DND-41 (cell line): Measurements from ENCODE around the gene SLC25A21.

Experiments used
- ATAC-seq: fragments of 200-7000 bp; cut with Tn5 transposase; 3 replicates; pipeline ENCODE4 v1.9.1; 2021; ENCODE audit warnings: low read depth; ENCODE audit not compliant: insufficient read depth
- DNase-seq: peaks from one replicate; pipeline ENCODE4 v3.0.0-alpha.2; 2020
- H2AFZ ChIP-seq: 2 replicates; pipeline ENCODE4 v1.6.0; 2012; ENCODE audit warnings: low read depth, low read length
- H3K27ac ChIP-seq: 2 replicates; pipeline ENCODE4 v1.5.1; 2012; ENCODE audit warnings: low read length, inconsistent platforms
- H3K27me3 ChIP-seq: fragments of 200-600 bp; sonication (generic); 2 replicates; pipeline ENCODE4 v1.6.0; 2012; ENCODE audit warnings: low read length, mild to moderate bottlenecking, inconsistent platforms; ENCODE audit not compliant: insufficient read depth, poor library complexity
- H3K36me3 ChIP-seq: 2 replicates; pipeline ENCODE4 v1.5.1; 2012; ENCODE audit warnings: low read length, inconsistent platforms; ENCODE audit not compliant: insufficient read depth
- H3K4me1 ChIP-seq: 2 replicates; pipeline ENCODE4 v1.5.1; 2012; ENCODE audit warnings: mild to moderate bottlenecking, low read length; ENCODE audit not compliant: insufficient read depth
- H3K4me2 ChIP-seq: 2 replicates; pipeline ENCODE4 v1.6.0; 2012; ENCODE audit warnings: mild to moderate bottlenecking, moderate library complexity, low read length, inconsistent platforms; ENCODE audit not compliant: insufficient read depth
- H3K4me3 ChIP-seq, 2 experiments: fragments of 200-600 bp in 1 of 2; shearing (Covaris generic) in 1 of 2; 2 replicates each; pipeline ENCODE4 v1.5.1; 2012 to 2016; ENCODE audit warnings: inconsistent platforms in 2 of 2, low read length in 2 of 2, mild to moderate bottlenecking in 2 of 2, low read depth in 1 of 2, moderate library complexity in 1 of 2
- H3K79me2 ChIP-seq: 2 replicates; pipeline ENCODE4 v1.6.0; 2012; ENCODE audit warnings: low read length, inconsistent platforms; ENCODE audit not compliant: insufficient read depth
- H3K9ac ChIP-seq: 2 replicates; pipeline ENCODE4 v1.6.0; 2012; ENCODE audit warnings: low read depth, mild to moderate bottlenecking, inconsistent platforms, low read length, moderate library complexity
- H3K9me3 ChIP-seq: 2 replicates; pipeline ENCODE4 v1.5.1; 2012; ENCODE audit warnings: low read length, moderate library complexity, mild to moderate bottlenecking, inconsistent platforms; ENCODE audit not compliant: insufficient read depth, severe bottlenecking
- H4K20me1 ChIP-seq: 2 replicates; pipeline ENCODE4 v1.6.0; 2012; ENCODE audit warnings: low read length; ENCODE audit not compliant: insufficient read depth
- EZH2 ChIP-seq: IDR thresholded peaks from 3 replicates; pipeline ENCODE4 v1.6.1; 2012; ENCODE audit warnings: borderline replicate concordance, low read depth, mild to moderate bottlenecking, moderate library complexity, low read length, inconsistent platforms; ENCODE audit not compliant: severe bottlenecking
- TF ChIP-seq, protein P1 (sequence below): IDR thresholded peaks from 2 replicates; pipeline ENCODE4 v1.5.1; 2012; ENCODE audit warnings: borderline replicate concordance, low read length, moderate library complexity, mild to moderate bottlenecking; ENCODE audit not compliant: poor library complexity, severe bottlenecking; ENCODE audit errors: extremely low read depth

SLC25A21 gene

DNA sequence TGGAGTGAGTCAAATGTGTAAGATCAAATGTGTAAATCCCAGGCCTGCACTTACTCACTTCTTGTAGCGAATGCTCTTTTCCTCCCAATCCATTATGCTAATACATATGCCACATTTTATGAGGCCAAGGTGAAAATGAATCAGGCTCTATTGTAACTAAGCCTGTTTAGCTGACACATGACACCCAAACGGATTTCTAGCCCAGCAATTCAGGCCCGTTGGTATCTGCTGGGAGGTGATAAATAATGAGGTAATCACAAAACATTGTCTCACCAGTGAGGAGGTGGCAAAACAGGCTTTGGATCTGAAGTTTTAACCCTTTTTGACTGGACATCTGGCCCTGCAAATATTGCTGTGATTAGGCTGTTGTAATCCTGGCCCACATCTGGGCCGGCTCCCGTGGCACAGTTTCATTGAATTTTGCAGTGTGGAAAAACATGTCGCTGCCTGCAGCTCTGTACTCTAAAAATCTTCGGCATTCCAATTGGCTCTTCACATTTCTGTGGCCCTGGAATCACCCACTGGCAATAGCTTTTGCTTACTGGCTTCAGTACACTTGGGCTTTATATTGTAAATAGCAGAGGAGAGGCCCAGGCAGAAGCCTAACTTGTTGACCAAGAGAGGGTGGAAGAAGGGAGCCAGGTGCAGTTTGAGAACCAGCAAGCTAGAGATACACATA is 404.7 kb downstream of the SLC25A21 start:
- ATAC-seq (no peak), DNase-seq (no peak)
- H4K20me1 ChIP-seq = no peaks in the 10 kb centered on the region
- no peak overlapping the region for H3K27ac ChIP-seq
- no peaks in the 10 kb centered on the region for H3K36me3 ChIP-seq
- H3K9me3 ChIP-seq = no peaks in the 10 kb centered on the region
- no peaks in the 10 kb centered on the region for H3K27me3 ChIP-seq
- TF ChIP-seq, protein P1, sequence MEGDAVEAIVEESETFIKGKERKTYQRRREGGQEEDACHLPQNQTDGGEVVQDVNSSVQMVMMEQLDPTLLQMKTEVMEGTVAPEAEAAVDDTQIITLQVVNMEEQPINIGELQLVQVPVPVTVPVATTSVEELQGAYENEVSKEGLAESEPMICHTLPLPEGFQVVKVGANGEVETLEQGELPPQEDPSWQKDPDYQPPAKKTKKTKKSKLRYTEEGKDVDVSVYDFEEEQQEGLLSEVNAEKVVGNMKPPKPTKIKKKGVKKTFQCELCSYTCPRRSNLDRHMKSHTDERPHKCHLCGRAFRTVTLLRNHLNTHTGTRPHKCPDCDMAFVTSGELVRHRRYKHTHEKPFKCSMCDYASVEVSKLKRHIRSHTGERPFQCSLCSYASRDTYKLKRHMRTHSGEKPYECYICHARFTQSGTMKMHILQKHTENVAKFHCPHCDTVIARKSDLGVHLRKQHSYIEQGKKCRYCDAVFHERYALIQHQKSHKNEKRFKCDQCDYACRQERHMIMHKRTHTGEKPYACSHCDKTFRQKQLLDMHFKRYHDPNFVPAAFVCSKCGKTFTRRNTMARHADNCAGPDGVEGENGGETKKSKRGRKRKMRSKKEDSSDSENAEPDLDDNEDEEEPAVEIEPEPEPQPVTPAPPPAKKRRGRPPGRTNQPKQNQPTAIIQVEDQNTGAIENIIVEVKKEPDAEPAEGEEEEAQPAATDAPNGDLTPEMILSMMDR = no peak
- no peak for TF ChIP-seq EZH2
- no peak overlapping the region for H3K4me2 ChIP-seq
- no peak overlapping the region for H3K9ac ChIP-seq
- no peak overlapping the region for H3K4me3 ChIP-seq
- H2AFZ ChIP-seq = no peak overlapping the region
- H3K4me1 ChIP-seq = peaks cover 11% of the 10 kb centered on the region; the same call in 1 of the 2 replicates
- no peaks in the 10 kb centered on the region for H3K79me2 ChIP-seq

DNA sequence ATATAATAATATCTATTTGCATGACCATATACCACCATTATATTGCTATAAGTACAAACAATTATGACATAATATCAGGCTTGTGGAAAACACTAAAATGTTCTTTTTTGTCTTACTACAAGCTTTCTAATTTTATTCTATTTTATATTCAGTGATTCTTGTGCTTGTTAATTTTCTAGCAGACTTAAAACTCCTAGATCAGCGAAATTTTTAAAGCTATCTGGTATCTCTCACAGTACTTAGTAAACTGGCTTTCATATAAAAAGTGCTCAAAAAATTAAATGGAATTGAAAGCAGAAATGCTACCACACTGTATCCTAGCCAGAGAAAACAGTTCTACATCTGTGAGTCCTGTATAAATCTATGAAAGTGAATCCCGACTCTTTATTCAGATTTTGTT is 405.4 kb downstream of the SLC25A21 start:
- H3K4me3 ChIP-seq = no peak overlapping the region
- H3K9ac ChIP-seq = no peak overlapping the region
- no peaks in the 10 kb centered on the region for H4K20me1 ChIP-seq
- no peak overlapping the region for H3K27ac ChIP-seq
- no peaks in the 10 kb centered on the region for H3K79me2 ChIP-seq
- no peaks in the 10 kb centered on the region for H3K36me3 ChIP-seq
- DNase-seq (no peak), ATAC-seq (no peak)
- H3K4me2 ChIP-seq = no peak overlapping the region
- no peaks in the 10 kb centered on the region for H3K9me3 ChIP-seq
- TF ChIP-seq EZH2 = no peak
- TF ChIP-seq, protein P1 = no peak
- H3K27me3 ChIP-seq = no peaks in the 10 kb centered on the region
- H3K4me1 ChIP-seq = peaks cover 11% of the 10 kb centered on the region; the same call in 1 of the 2 replicates
- no peak overlapping the region for H2AFZ ChIP-seq

DNA sequence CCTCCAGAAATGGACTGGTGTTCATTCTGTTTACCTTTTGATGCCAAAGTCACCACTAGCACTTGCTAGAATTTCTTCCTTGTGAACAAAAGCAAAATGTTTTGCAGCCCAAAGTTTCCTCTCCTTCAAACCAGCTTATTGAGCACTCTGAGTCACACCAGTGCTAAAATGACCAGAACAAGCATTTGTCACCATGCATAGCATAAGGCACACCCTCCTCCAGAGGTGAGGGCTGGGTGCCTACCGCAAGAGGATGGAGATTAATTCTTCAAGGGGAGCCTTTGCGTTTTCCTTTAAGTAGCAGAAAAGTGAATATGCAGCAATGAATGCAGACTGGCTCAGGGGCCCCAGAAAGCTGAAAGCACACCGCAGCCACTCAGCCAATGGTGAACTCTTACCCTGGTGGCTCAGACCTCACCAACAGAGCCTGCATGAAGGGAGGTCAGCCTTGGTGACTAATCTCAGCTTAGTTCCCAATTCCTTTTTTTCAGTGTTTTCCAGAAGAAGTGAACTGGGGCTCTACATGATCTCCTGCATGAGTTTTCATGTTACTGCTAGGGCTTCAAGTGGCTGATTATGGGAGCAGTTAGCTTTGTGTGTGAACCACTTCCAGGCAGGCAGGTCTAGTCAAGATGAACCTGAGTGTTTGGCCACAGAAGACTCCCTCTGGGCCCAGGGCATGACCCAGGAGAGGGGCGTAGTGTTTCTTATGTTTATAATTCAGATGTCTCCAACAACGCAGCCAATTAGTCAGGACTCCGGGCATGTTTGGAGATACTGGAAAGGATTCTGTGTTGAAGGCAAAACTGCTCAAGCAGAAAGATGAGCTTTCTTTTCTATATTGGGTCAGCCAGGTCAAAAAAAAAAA is 414.4 kb downstream of the SLC25A21 start:
- TF ChIP-seq, protein P1 = no peak
- no peak for TF ChIP-seq EZH2
- H4K20me1 ChIP-seq = no peaks in the 10 kb centered on the region
- no peak overlapping the region for H3K27ac ChIP-seq
- no peak overlapping the region for H3K4me2 ChIP-seq
- no peak overlapping the region for H3K4me3 ChIP-seq
- no peaks in the 10 kb centered on the region for H3K79me2 ChIP-seq
- no peak overlapping the region for H3K9ac ChIP-seq
- H3K36me3 ChIP-seq = no peaks in the 10 kb centered on the region
- DNase-seq (no peak), ATAC-seq (no peak)
- no peaks in the 10 kb centered on the region for H3K4me1 ChIP-seq
- no peak overlapping the region for H2AFZ ChIP-seq
- no peaks in the 10 kb centered on the region for H3K9me3 ChIP-seq
- no peaks in the 10 kb centered on the region for H3K27me3 ChIP-seq
